Mucosa of gallbladder (tissue), 1 donor: Measurements from ENCODE around the gene TMEM244. TPM values are rescaled to one million over a fixed set of nuclear protein-coding genes. Genes with fewer than 3 reads are reported as not detected.
"Not testable (repeated sequence)": the region's sequence is repeated elsewhere in the genome, so short reads cannot be mapped to it uniquely, and the experiment has no call there.

Source experiments
- DNase-seq: peaks from one replicate; pipeline ENCODE4 v3.0.0-alpha.2; 2020; ENCODE audit warnings: low spot score
- total RNA-seq: library from RNA; stranded (reverse); gene quantifications from one replicate; pipeline ENCODE4 v1.2.1, GENCODE V29; 2021
- donor health status: DM: no; HTN: no; CAD: no.

The TMEM244 gene
- total RNA-seq, 1 donor from 2014 or later = not detected

GRCh38 chr6:129867403-129867802, 6.3 kb upstream of the TMEM244 start:
- DNase-seq = no peak

- no peak for DNase-seq
These were observed 5.6 kb upstream of the TMEM244 start for GRCh38 chr6:129866688-129867087.

- no peak for DNase-seq
These were observed 5.1 kb upstream of the TMEM244 start for GRCh38 chr6:129866256-129866655.

DNA sequence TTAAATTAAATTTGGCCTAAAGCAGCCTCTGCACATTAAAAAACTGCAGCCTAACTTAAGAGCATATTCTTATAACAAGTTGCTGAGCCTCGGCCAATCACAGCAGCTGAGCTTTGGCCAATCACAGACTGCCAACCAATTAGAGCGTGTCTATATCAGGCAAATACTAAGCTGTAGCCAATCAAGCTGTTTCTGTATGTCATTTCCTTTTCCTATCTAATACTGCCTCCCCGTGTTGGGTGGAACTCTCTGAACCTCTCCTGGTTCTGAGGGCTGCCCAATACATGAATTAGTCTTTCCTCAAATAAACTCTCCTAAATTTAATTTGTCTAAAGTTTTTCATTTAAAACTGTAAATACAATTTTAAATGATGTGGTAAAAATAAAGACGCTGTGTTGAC, 3.9 kb upstream of the TMEM244 start:
- no peak for DNase-seq

DNA sequence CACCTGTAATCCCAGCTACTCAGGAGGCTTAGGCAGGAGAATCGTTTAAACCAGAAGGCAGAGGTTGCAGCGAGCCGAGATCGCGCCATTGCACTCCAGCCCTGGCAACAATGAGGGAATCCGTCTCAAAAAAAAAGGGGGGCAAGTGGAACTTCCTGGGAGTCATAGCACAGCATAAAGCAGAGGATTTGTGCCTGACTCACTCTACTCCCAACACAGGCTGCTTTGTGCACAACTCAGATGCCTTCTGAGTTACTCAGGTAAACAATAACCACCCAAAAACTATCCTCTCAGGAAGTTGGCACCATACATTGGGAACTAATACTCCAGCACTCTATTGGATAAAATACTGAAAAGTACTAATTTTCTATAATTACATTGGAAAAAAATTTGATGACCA, 2.5 kb upstream of the TMEM244 start:
- no peak for DNase-seq

DNA sequence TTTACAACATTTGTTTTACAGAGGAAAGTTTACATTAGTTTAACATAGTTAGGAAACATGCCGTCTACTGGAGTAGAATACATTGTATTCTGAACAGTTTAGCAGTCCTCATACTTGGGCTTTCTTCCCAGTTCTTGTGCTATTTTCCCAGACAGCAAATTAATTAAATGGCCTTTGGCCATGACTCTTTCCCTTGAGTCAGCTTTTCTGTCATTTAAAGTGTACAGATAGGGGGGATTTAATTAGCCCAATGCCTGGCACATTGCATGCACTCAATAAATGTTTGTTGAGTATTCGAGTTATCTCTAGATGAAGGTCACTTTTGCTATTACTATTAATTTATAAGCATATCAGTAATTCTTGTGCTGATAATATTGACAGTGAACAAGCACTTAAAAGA, 1.6 kb downstream of the TMEM244 start:
- DNase-seq = no peak

- no peak for DNase-seq
These were observed 3.3 kb downstream of the TMEM244 start for GRCh38 chr6:129857838-129858237.

DNA sequence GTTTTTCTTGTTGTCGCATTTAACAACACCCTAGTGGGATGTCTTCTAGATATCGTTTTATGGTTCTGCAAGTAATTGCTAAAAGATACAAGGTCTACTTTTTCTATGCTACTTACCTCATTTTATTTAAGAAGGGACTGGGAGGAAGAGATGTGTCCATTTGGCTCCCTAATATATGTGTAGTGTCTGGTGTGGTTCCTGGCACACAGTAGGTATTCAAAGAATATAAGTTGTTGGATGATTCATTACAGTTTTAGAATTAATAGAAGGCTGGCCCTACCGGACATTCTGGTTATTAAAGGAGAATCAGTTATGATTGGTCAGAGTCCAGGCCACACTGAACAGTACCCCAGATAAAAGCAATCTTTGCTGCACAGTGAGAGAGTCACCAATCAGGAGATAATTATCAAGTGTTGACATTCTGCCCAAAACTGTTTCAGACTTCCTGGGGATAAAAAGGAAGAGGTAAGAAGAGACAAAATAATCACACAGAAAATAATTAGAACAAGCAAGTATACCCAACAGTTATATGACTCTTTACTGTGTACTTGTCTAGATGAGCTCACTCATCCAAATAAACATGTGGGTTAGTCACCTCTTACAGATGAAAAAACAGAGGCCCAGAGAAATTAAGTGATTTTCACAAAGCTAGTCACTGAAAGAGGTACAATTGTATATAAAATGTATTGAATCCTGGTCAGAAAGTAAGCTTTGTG, 7.0 kb downstream of the TMEM244 start:
- DNase-seq = no peak

DNA sequence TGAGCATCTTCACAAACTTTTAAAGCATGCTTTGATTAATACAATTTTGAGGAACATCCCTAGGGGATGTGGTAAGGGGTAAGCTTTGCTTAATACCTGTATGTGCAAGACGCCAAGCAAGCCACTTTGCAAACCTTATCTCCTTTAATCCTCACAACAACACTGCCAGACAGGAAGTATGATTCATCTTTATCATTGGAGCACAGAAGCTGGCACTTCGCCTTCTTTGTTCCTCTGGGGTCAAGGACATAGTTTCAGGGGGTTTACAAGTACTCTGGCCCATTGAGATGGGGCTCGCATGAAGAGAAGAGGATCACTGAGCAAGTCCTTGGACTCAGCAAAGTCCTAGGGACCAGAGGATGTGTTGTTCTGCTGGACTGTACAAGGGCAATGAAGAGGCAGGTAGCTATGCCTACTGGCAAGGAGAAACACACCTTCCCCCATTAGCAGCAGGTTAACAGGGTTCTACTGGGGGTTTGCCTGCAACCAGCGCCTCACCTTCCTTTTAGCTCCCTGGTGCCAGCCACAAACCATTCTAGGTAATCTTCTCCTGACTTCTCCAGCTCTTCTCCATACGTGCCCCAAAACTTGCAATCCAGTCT, 8.8 kb downstream of the TMEM244 start:
- DNase-seq = no peak

- DNase-seq = no peak
These were observed 11.7 kb downstream of the TMEM244 start for GRCh38 chr6:129849456-129849855.

GRCh38 chr6:129846761-129847160, 14.4 kb downstream of the TMEM244 start:
- DNase-seq = no peak

GRCh38 chr6:129845696-129846095, 15.4 kb downstream of the TMEM244 start:
- DNase-seq = no peak

DNA sequence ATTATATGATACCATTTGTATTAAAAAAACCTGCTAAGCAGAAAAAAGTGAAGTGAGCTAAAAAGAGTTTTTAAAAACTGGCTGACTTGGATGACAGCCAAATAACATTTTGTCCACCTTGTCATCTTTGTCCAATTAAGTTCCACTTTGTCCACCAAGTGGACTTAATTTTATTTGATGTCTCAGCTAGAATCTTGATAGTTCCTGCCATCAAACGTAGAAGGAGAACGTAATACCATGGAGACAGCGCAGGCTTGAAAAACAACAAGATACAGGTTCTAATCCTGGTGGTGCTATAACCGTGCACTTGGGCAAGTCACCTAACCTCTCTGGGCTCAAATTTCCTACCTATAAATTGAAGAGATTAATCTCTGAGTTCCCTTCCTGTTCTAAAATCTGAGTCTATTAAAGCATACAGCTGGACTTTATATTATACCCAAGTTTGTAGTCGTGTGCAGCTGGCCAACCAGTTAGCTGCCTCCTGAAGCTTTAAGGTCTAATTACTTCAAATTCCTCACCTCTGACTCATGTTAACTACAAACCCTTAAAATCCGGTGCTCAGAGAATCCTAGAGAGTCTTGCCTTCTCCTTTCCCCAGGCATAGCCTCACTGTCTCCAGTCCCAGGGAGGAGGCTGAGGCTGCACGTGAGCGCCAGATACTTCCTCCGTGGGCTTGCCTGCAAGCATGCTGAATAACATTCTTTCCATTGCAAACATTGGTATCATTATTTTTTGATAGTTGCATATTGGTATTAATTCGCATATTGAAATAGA, 16.8 kb downstream of the TMEM244 start:
- no peak for DNase-seq

GRCh38 chr6:129843573-129843972, 17.5 kb downstream of the TMEM244 start:
- DNase-seq = no peak

GRCh38 chr6:129842881-129843409, 18.2 kb downstream of the TMEM244 start:
- no peak for DNase-seq

DNA sequence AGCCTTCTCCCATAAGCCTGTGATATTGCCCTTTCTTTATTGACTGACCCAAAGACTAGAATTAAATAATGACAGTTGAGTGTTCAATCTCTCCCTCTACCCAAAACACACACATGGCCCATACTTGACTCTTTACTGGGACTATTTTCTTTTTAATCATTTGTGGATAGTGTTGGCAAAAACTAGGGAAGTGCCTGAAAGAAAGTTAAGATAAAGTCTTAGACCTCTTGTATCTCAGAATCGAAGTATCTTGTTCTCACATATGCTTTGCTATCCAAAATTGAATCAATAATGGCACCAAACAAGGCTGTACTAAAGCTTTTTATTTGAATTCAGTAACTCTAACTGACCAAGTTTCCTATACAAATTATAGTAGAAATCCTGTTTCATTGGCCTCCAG, 19.0 kb downstream of the TMEM244 start:
- DNase-seq = no peak

DNA sequence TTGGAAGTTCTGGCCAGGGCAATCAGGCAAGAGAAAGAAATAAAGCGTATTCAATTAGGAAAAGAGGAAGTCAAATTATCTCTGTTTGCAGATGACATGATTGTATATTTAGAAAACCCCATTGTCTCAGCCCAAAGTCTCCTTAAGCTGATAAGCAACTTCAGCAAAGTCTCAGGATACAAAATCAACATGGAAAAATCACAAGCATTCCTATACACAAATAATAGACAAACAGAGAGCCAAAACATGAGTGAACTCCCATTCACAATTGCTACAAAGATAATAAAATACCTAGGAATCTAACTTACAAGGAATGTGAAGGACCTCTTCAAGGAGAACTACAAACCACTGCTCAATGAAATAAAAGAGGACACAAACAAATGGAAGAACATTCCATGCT, 21.6 kb downstream of the TMEM244 start:
- not testable (repeated sequence) for DNase-seq

- DNase-seq = no peak
These were observed 25.4 kb downstream of the TMEM244 start for GRCh38 chr6:129835691-129836090.

DNA sequence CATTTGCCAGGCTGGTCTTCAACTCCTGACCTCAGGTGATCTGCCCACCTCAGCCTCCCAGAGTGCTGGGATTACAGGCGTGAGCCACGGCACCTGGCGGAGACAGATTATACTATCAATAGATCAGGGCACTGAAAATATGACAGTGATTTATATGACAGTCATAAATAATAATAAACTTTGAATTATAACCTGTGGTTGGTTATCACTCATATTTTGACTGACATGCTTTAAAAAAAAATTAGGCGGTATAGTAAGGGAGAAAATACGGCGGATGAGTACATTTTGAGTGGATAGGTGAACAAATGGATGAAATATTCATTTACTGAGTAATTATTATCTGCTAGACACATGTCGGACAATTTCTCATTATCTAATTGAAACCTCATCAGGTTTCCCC, 28.8 kb downstream of the TMEM244 start:
- no peak for DNase-seq

GRCh38 chr6:129828229-129828628, 32.9 kb downstream of the TMEM244 start:
- DNase-seq = no peak

DNA sequence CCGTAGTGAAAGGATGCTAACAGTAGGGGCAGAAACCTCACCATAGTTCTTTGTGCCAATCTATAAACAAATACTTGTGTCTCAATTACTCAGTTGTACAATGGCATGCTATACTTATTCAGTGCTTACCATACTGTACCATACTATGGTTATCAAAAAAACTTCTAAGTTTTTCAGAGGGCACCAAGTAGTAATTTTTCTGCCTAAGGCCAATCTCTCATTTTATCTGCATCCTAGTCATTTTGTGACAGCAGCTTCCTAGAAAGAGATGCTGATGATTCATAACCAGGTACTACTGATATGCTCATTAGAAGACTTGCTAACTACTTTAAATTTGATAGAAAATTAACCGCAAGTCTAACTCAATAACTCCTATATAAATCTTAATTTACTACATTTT, 42.9 kb downstream of the TMEM244 start:
- DNase-seq = no peak

DNA sequence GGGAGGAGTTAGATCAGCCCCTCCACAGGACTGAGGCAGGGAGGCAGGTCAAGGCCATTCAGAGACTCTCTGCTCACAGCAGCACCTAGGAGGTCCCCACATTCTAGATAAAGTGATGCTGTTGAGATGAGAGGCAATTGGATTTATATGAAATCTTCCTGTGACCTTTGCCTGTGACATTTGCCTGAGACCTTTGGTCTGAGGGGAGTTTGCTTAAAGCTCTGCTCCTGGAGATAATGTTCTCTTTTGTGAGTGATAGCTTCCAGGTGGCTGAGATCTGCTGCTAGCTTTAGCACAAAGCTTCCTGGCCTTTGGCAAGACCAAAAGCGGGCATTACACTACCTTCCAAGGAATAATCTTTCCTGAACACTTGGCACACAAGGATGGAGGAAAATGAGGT, 43.3 kb downstream of the TMEM244 start:
- DNase-seq = no peak

- no peak for DNase-seq
These were observed 43.8 kb downstream of the TMEM244 start for GRCh38 chr6:129817332-129817731.
